GM19351 (cell line): ENCODE data around the gene CEP131.

ENCODE experiments used
- ATAC-seq: cut with Tn5 transposase; IDR thresholded peaks from one replicate; pipeline ENCODE4 v1.9.1; 2021; ENCODE audit warnings: mild to moderate bottlenecking, moderate library complexity; ENCODE audit not compliant: unreplicated experiment

Gene CEP131

DNA sequence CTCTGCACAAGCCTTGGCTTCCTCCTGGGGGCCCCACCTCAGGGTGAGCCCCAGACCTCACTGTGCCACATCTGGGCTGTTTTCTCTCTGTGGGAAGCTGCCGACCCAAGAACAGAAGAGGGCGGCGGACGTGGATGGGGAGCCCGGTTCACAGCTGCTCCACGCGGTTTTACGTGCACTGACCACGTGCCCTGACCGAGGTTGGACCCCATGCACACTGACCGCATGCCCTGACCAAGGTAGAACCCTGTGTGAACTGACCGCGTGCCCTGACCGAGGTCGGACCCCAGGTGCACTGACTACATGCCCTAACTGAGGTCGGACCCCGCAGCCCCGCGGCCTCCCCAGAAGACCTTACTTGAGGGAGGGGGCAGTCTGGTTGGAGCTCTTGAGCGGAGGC is 19.6 kb downstream of the CEP131 start:
- no peak for ATAC-seq

DNA sequence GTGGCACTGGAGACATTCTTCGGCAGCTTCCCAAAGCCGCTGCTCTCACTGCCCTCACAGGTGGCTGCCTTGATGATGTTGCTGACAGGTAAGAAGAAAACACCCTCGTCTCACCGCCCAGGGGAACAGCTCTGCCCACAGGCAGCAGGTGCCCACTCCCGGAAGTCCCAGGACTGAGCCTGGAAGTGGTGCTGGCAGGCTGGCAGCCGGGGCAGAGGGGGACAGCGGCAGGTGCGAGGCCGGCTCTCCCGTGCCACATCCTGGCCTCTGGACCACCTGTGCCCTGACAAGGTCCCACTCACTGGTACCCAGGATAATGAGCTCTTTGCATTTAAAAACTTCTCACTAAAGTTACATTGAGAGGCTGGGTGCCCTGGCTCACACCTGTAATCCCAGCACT is 20.4 kb downstream of the CEP131 start:
- ATAC-seq, result no peak

DNA sequence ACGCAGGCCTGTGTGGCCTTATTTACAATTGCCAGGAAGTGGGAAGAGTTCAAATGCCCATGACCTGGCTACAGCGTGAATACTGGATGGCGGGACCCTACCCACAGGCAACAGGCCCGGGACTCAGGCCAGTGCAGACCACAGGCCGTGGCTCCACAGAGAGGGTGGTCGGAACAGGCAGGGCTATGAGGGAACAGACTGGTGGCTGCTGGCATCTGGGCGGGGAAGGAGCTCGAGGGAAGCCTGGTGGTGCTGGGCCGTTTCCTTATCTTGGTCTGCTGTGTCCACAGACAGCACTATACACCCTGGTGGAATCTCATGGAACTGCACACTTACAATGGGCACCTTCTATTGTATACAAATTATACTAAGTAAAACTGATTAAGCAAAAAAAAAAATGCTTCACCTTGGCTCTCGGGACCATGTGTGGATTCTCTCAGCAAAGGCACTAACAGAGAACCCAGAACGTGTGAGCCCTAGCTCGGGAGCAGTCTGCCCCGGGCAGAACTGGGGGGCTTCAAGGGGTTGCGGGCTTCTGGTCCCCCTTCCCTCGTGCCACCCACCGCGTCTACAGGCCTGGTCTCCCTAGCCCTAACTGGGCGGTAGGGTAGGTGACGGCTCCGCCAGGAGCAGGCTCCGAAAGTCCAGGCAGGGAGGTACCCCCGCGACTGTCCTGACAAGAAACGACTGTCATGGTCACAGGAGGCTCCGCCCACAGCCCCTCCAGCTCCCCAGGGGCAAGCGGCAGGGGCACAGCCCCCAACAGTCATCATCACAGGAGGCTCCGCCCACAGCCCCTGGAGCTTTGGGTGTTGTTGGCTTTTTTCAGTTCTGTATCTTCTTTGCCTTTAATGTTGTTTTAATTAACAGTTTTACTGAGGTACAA is 21.8 kb downstream of the CEP131 start:
- no peak for ATAC-seq

DNA sequence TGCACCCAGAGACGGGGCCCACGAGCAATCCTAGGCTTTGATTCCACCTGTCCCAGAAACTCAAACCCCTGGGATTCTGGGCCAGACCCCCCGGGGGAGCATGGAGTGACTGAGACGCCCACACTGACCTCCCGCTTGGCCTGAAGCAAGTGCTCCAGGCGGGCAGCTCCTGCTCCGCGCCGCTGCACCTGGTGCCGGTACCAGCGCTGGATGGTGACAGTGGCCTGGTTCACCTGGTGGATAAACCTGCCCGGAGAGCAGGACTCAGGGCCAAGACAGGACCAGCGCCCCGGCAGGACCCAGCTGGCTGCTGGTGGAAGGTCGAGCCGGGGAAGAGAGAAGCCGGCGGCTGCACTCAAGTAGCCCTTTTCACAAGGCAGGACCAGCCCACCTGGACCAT is 22.6 kb downstream of the CEP131 start:
- no peak for ATAC-seq

DNA sequence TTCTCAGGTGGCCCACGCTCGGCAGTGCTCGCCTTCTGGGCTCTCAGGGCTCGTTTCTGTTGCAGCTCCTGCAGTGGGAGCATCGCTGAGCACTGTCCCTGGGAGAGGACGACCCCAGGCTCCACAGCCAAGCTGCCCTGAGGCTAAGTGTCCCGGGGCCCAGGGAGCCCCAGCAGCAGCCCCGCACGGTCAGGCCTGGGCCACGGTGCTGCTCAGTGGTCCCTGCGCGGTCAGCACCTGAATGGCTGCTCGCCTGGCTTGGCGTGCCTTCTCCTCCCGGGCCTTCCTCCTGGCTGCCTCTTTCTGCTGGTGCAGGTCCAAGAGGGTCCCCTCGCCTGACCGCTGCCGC is 23.3 kb downstream of the CEP131 start:
- no peak for ATAC-seq

DNA sequence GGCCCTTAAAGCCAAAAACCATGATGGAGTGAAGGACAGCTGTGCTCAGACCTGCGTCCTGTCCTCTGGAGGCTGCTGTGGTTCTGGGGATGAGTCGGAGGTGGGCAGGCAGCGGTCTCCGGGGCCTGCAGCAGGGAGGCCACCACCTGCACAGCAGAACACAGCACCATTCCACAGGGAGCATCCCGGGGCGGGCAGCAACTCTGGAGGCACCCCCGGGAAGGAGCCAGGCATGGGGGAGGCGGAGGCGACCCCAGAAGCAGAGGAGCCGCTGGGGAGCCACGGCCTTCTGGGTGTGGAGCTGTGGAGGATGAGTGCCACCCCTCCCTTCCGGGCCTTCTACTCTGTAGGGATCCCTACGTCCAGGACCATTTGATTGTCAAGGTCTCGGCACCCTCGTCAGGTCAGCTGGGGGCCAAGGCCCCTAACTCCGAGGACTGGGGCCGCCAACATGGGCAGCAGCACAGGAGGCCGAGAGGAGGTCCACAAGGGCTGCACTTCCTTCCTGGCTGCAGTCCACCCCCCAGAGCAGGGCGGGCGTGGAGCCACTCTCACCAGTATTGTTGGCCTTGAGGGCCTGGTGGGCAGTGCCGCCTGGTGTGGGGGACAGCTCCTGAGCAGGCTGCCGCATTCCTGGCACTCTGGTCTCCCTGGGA is 23.8 kb downstream of the CEP131 start:
- no peak for ATAC-seq

DNA sequence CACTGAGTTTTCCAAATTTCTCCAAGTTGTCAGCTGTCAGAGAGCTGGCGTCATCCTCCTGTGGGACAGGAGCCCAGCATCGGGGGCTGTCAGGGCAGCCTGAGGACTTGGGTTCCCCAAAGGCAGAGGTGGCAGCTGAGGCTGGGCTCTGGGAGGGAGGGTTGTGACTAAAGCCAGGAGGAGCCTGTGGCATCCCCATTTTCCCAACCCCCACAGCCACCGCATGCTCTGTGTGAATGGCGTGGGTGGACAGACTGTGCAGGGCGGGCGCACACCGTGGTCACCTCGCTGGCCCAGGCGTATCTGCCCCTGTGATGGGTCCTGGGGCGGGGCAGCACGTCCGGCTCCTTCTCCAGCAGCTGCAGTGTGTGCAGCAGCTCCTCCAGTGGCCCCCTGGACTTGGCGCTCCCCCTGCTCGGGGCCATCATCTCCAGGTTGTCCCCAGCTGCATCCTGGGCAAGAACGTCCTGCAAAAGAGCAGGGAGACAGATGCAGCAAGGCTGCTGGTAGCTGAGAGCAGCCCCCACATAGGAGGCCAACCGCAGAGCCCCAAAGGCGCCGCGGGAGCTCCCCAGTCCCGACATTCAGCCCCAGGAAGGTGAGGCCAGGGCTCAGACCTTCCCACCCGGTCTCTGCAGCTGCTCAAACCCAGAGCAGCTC is 24.8 kb downstream of the CEP131 start:
- no peak for ATAC-seq

DNA sequence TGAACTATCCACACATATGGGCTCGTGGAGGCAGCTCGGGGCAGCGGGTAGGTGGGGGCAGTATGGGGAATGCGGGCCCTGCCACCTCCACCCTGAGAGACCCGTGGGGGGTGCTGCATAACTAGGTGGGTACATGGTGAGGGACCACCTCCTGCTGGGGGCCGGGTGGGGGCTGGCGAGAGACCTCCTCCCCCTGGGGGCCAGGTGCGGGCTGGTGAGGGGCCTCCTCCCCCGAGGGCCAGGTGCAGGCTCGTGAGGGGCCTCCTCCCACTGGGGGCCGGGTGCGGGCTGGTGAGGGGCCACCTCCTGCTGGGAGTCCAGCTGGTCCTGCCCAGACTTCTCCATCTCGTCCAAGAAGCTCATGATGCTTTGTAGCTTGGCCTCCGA is 25.4 kb downstream of the CEP131 start:
- ATAC-seq, result no peak

DNA sequence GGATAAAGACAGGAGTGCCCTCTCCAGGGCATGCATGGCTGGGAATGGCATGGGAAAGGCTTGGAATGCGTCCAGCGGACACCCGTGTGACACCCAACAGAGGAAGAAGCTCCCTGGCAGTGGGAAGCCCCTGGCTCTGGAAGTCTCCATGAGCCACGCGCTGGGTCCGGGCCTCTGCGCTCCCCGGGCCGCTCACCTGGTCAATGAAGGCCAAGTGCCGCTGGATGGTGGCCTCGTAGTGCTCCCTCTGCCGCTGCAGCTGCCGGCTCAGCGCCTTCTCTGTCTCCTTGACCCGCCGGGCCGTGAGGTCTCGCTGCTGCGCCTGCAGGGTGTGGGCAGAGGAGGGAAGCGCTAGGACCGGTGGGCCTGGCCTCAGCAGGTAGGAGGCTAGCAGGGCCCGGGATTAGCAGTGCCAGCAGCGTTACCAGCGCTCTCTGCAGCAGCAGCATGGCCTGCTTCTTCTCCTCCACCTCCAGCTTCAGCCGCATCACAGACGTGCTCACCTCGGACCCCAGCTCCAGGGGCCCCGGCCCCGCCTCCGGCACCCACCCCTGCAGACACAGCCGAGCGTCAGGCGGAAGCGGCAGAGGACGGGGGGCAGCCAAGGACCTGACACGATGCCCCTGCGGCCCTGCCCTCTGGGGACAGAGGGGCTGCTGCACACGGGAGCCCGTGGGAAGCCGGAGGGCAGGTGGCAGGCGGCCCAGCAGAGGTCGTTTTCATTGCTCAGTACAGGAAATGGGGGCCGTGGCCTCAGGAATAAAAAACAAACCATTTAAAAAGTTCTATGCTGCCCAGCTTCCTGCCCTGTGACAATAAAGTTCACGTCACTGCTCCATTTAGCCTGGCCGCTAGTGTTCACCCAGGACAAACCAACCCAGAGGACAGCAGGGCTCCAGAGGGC is 26.0 kb downstream of the CEP131 start:
- ATAC-seq, result no peak

DNA sequence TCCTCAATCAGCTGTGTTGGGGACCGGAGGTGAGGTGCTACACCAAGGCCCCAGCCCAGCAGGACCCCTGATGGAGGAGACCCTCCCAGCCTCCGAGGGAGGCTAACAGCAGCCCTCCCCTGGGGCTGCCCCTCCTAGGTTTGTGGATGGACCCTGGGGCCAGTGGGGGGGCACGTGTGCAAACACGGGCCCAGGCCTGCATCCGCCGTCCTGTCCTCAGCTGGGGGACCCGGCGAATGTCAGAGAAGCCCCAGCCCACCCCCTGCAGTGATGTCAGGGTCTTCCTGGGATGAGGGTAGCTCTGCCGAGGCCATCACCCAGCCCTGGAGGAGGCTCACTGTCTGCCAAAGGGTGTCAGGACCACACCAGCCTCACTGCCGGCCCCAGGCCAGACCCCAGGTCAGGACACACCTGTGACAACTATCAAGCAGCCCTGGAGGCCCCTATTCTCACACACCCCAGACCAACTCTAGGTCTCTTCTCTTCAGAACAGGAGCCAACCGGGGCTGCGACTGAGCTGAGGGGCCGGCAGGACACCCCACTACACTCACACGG is 26.7 kb downstream of the CEP131 start:
- ATAC-seq, result no peak

DNA sequence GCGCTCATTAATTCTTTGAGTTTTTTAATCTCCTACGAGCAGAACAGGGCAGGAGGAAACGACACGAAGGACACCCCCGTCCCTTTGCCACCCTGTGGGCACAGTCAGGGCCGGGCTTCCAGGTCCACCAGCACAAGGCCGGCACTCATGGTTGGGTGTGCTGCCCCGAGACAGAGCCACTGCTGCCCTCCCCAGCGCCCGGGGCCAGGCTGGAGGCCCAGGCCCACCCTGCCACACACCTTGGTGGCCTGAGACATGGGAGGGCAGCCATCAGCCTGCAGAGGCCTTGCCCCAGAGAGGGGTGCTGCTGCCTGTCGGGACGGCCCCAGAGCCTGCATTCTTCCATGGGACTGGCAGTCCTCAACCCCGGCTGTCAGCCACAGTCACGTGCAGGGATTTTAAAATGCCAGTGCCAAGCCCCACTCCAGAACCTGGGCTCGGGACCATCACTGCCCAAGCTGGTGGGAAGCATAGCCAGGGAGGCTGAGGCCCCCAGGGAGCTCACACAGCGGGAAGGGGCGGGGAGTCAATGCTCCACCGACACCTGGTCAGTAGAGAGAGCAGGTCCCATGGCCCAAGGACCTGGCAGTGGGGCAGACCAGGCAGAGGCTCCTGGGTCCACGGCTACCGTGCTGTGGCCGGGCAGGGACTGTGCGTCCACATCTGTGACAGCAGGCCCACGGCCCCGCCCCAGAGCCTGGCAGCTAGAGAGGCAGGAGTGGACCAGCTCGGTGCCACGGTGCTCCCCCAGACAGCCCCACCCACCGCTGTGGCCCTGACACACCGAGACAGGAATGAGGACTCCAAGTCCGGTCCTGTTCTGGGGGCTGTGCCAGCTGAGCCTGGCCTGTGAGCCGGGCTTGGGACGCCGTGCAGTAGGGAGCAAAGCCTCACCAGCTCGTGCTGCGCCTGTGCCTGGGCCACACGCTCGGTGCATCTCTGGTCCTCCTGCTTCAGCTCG is 27.5 kb downstream of the CEP131 start:
- ATAC-seq, result no peak

DNA sequence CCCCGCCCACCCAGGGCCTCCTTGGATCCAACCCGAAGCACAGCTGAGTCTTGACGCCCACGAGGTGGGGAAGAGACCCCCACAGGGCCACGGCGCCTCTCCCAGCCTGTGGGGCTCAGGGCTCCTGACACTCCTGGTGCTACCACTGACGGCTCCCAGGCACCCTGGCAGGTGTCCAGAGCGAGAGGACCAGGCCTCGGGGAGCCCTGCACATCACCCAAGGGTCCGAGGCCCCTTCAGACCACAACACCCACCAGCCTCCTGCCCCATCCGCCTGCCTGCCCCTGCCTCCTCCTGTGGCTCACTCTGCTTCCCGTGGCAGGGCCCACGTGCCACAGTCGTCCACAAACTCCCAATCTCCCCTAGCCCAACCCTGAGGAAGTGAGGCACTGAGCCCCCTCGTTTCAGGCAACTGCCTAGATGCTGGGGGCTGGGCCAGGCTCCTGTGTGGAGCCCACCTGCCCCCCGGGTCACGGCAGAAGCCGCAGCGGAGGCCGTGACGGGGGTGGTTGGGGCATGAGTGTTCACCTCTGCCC is 28.5 kb downstream of the CEP131 start:
- ATAC-seq, result no peak

DNA sequence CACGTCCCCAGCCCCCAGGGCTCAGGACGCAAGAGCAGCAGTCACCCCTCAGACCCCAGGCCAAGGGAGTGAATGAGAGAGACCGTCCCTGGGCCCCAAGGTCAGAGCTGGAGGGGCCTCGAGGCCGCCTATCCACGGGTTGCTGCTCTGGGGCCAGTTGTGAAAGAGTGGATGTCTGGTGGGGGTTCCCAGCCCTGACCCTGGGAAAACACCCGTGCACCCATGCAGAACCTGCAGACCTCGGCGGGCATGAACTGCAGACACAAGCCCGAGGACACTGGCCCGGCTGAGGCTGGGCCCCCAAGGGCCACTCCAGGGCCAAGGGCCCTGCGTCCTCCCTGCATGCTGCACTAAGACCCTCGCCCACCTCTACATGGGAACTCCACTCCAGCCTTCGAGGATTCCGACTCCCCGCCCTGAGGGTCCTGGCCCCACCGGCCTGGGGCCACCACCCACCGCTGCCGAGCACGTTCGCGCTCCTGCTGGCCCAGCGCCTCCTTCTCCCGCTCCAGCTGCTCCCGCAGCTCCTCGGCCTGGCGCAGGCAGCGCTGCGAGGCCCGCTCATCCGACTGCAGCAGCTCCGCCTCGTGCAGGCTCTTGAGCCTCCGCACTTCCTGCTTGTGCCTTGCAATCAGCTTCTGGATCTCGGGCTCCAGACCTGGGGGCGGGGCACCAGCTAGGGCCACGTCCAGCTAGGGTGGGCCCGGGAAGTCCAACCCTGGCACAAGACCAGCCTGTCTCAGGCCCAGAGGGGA is 29.1 kb downstream of the CEP131 start:
- no peak for ATAC-seq

DNA sequence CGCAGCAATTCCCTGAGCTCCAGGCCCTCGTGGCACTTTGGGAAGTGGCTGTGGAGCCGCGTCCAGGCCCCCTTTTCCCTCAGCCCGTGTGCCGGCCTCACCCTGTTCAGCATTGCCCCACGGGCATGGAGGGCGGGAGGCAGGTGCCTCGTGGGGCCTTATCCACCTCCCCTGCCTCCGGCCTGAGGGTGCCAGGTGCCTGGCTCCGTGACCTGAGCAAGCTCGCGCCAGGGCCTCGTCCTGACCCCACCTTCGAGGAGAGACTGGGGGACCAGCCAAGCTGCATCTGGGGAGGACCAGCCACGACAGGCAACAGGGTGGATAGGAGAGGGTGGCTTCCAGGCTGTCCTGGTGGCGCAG is 29.7 kb downstream of the CEP131 start:
- ATAC-seq, result no peak

DNA sequence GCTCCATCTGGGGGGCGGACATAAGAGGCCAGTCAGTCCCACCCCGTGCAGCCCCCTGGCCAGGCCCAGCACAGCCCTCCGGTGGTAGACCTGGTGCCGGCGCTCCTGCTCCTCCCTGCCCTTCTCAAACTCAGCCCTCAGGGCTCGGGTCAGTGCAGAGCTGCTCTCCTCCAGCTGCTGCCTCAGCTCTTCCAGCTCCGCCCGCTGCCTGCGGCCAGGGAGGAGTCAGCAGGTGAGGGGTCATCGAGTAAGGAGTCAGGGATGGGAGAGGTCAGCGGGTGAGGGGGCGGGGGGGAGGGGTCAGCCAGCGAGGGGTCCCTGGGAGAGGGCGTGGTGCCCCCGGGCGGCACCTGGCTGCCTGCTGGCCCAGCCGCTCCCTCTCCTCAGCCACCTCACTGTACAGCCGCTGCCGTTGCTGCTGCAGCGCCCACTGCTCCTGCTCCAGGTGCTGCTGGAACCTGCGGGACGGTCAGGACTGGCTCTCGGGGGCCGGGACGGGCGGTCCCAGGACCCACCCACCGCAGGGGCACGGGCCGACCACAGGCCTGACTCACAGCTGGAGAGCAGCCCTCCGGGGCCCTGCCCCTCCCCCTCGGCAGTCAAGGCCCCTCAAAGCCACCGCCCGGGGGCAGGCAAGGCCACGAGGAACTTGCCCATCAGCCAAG is 30.2 kb downstream of the CEP131 start:
- no peak for ATAC-seq

DNA sequence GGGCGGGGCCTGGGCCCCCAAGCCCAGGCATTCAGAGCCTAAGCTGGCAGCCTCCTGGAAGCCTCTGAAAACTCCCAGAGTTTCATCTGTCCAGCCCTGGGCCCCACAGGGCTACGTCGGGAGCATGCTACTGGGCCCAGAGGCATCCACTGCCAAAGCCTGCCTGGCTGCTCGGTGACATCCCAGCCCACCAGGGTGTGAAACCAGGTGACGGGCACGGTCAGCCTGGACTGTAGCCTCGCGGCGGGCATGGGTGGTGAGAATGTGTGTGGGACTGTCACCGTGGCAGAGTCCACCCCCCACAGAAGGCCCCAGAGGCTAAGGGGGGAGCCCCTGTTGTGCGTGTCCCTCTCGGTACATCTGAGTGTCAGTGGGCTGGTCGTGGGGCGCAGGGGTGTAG is 31.1 kb downstream of the CEP131 start:
- ATAC-seq, result no peak

DNA sequence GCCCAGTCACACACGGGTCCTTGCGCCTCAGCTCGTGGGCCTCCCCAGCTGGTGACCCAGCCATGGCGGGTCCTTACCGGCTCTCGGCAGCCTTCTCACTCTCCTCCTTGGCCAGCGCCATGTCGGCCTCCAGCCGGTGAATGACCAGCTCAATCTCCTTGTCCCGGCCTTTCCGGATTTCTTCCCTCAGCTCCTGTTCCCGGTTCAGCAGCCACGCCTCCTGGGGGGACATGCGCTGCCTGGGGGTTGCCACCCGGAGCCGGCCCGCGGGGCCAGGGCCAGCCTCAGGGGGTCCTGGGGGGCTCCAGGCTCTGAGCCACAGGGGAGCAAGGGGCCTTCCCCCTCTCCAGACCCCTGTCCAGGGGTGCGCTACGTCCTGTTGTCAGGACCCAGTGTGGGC is 31.6 kb downstream of the CEP131 start:
- no peak for ATAC-seq

DNA sequence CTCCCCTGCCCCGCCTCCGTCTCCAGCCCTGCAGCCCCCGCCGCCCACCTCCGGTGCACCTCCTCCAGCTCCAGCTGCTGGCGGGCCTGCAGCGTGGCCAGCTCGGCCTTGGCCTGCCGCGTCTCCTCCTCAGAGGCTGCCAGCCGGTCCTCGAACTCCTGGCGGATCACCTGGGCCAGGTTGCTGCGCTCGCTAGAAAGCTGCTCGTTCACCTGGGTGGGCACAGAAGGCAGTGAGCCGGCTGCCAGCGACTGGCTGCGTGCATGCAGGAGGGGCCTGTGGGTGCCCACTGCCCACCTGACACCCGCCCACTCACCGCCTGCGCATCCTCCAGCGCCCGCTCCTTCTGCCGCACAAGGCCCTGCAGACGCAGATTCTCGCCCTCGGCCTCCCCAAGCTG is 32.2 kb downstream of the CEP131 start:
- no peak for ATAC-seq
